MM.1S (cell line): Measurements from ENCODE around the gene KCTD11.

Experiments used
- CTCF ChIP-seq: fragments of 300-600 bp; sonication (generic); IDR thresholded peaks from 2 replicates; pipeline ENCODE4 v1.5.1; 2016; ENCODE audit warnings: antibody characterized with exemption, low read length, mixed read lengths
- EZH2 ChIP-seq: fragments of 300-600 bp; sonication (generic); optimal IDR thresholded peaks from 2 replicates; pipeline ENCODE3; 2017; ENCODE audit warnings: low read depth, mild to moderate bottlenecking, antibody characterized with exemption, low read length, mixed read lengths
- EZH2phosphoT487 ChIP-seq: fragments of 300-600 bp; sonication (generic); IDR thresholded peaks from 2 replicates; pipeline ENCODE4 v1.6.1; 2018; ENCODE audit warnings: antibody characterized with exemption, low read length

- TF ChIP-seq CTCF (no peak), EZH2 (no peak), EZH2phosphoT487 (no peak)
Measured at GRCh38 chr17:7347630-7348477, 4.1 kb upstream of the KCTD11 start.
